Mucosa of rectum (tissue), 2 donors: ENCODE data around the gene TBX5.

Source experiments
- H3K27ac ChIP-seq, 2 donors: one replicate each; pipeline ENCODE4 v1.7.0; 2013; ENCODE audit warnings: inconsistent platforms in 2 of 2, low read depth in 2 of 2, low read length in 2 of 2
- H3K27me3 ChIP-seq, 2 donors: one replicate each; pipeline ENCODE4 v1.7.0; 2013; ENCODE audit warnings: low read length in 2 of 2; ENCODE audit not compliant: control insufficient read depth in 2 of 2, insufficient read depth in 2 of 2
- H3K36me3 ChIP-seq, 2 donors: one replicate each; pipeline ENCODE4 v1.7.0; 2013; ENCODE audit warnings: low read length in 2 of 2; ENCODE audit not compliant: control insufficient read depth in 2 of 2, insufficient read depth in 2 of 2
- H3K4me1 ChIP-seq, 2 donors: one replicate each; pipeline ENCODE4 v1.7.0; 2013; ENCODE audit warnings: low read length in 2 of 2, mild to moderate bottlenecking in 1 of 2; ENCODE audit not compliant: control insufficient read depth in 2 of 2, insufficient read depth in 2 of 2
- H3K4me3 ChIP-seq, 2 donors: one replicate each; pipeline ENCODE4 v1.7.0; 2013; ENCODE audit warnings: low read length in 2 of 2
- H3K9ac ChIP-seq, 2 donors: one replicate each; pipeline ENCODE4 v1.7.0; 2013; ENCODE audit warnings: low read length in 2 of 2, low read depth in 1 of 2, mild to moderate bottlenecking in 1 of 2
- H3K9me3 ChIP-seq, 2 donors: one replicate each; pipeline ENCODE4 v1.7.0; 2013; ENCODE audit warnings: low read length in 2 of 2; ENCODE audit not compliant: control insufficient read depth in 2 of 2
- donor health status: healthy.
- donor health status: Normal muscosa, but diverticular disease.

Gene TBX5

GRCh38 chr12:114430306-114430705 lies 24.4 kb upstream of the TBX5 start:
- H3K9me3 ChIP-seq: no peaks in the 10 kb centered on the region
- no peaks in the 10 kb centered on the region for H3K4me1 ChIP-seq
- H3K9ac ChIP-seq: no peak overlapping the region
- no peak overlapping the region for H3K27ac ChIP-seq
- H3K4me3 ChIP-seq: no peak overlapping the region
- no peaks in the 10 kb centered on the region for H3K27me3 ChIP-seq
- no peaks in the 10 kb centered on the region for H3K36me3 ChIP-seq

- no peak overlapping the region for H3K9ac ChIP-seq
- peaks cover 3 to 9% of the 10 kb centered on the region in 2 donors for H3K27me3 ChIP-seq
- H3K4me3 ChIP-seq: no peak overlapping the region
- no peaks in the 10 kb centered on the region for H3K36me3 ChIP-seq
- no peak overlapping the region for H3K27ac ChIP-seq
- no peaks in the 10 kb centered on the region for H3K4me1 ChIP-seq
- no peaks in the 10 kb centered on the region for H3K9me3 ChIP-seq
These were observed 19.2 kb upstream of the TBX5 start for GRCh38 chr12:114425031-114425626.

- Histone ChIP-seq H3K4me3 (no peak overlapping the region), H3K4me1 (no peaks in the 10 kb centered on the region), H3K36me3 (no peaks in the 10 kb centered on the region), H3K9me3 (no peaks in the 10 kb centered on the region), H3K27me3 (peaks cover 18 to 22% of the 10 kb centered on the region in 2 donors), H3K27ac (no peak overlapping the region), H3K9ac (no peak overlapping the region)
These were observed 15.0 kb upstream of the TBX5 start for GRCh38 chr12:114420944-114421335.

- no peak overlapping the region for H3K4me3 ChIP-seq
- H3K27me3 ChIP-seq: peaks cover 23 to 28% of the 10 kb centered on the region in 2 donors
- H3K9me3 ChIP-seq: no peaks in the 10 kb centered on the region
- no peaks in the 10 kb centered on the region for H3K4me1 ChIP-seq
- no peak overlapping the region for H3K27ac ChIP-seq
- no peak overlapping the region for H3K9ac ChIP-seq
- no peaks in the 10 kb centered on the region for H3K36me3 ChIP-seq
These were observed 14.4 kb upstream of the TBX5 start for GRCh38 chr12:114420182-114420943.

GRCh38 chr12:114416028-114416427 lies 10.1 kb upstream of the TBX5 start:
- Histone ChIP-seq H3K36me3 (no peaks in the 10 kb centered on the region), H3K9me3 (no peaks in the 10 kb centered on the region), H3K9ac (no peak overlapping the region), H3K4me1 (no peaks in the 10 kb centered on the region), H3K4me3 (no peak overlapping the region), H3K27ac (no peak overlapping the region), H3K27me3 (peaks cover 56% of the 10 kb centered on the region in 2 donors)

GRCh38 chr12:114415525-114415868 lies 9.6 kb upstream of the TBX5 start:
- Histone ChIP-seq H3K4me3 (no peak overlapping the region), H3K9me3 (no peaks in the 10 kb centered on the region), H3K36me3 (no peaks in the 10 kb centered on the region), H3K27ac (no peak overlapping the region), H3K27me3 (peaks cover 61% of the 10 kb centered on the region in 2 donors), H3K4me1 (no peaks in the 10 kb centered on the region), H3K9ac (no peak overlapping the region)

GRCh38 chr12:114414866-114415524 lies 9.1 kb upstream of the TBX5 start:
- Histone ChIP-seq H3K27me3 (peaks cover 63 to 65% of the 10 kb centered on the region in 2 donors), H3K36me3 (no peaks in the 10 kb centered on the region), H3K9me3 (no peaks in the 10 kb centered on the region), H3K9ac (no peak overlapping the region), H3K27ac (no peak overlapping the region), H3K4me3 (no peak overlapping the region), H3K4me1 (no peaks in the 10 kb centered on the region)

- Histone ChIP-seq H3K9ac (no peak overlapping the region), H3K4me1 (no peaks in the 10 kb centered on the region), H3K27me3 (peaks cover 69% of the 10 kb centered on the region in 2 donors), H3K4me3 (no peak overlapping the region), H3K27ac (no peak overlapping the region), H3K36me3 (no peaks in the 10 kb centered on the region), H3K9me3 (no peaks in the 10 kb centered on the region)
These were observed 8.3 kb upstream of the TBX5 start for GRCh38 chr12:114414031-114414865.

GRCh38 chr12:114412825-114413749 lies 7.1 kb upstream of the TBX5 start:
- no peaks in the 10 kb centered on the region for H3K36me3 ChIP-seq
- no peak overlapping the region for H3K9ac ChIP-seq
- no peaks in the 10 kb centered on the region for H3K4me1 ChIP-seq
- H3K4me3 ChIP-seq: no peak overlapping the region
- H3K9me3 ChIP-seq: no peaks in the 10 kb centered on the region
- peaks cover 76 to 78% of the 10 kb centered on the region in 2 donors for H3K27me3 ChIP-seq
- no peak overlapping the region for H3K27ac ChIP-seq
